Nephron (organoid): Measurements from ENCODE around the gene SPACA6.

Source experiments
- H3K27ac Mint-ChIP-seq, 3 experiments: 2 replicates each; pipeline ENCODE4 v1.8.0; 2020; ENCODE audit warnings: mixed read lengths in 3 of 3, mild to moderate bottlenecking in 2 of 3, moderate library complexity in 1 of 3
- H3K27me3 Mint-ChIP-seq: 2 replicates; pipeline ENCODE4 v1.8.0; 2021; ENCODE audit warnings: low read depth, mild to moderate bottlenecking, moderate library complexity, mixed read lengths
- H3K36me3 Mint-ChIP-seq: 2 replicates; pipeline ENCODE4 v1.8.0; 2020; ENCODE audit warnings: low read depth, mixed read lengths
- H3K4me1 Mint-ChIP-seq: 2 replicates; pipeline ENCODE4 v1.8.0; 2020; ENCODE audit warnings: mixed read lengths
- H3K4me3 Mint-ChIP-seq, 3 experiments: 2 replicates each; pipeline ENCODE4 v1.8.0; 2020; ENCODE audit warnings: mild to moderate bottlenecking in 3 of 3, mixed read lengths in 3 of 3, moderate library complexity in 2 of 3
- H3K9me3 Mint-ChIP-seq: 2 replicates; pipeline ENCODE4 v1.8.0; 2020; ENCODE audit warnings: mixed read lengths
- TF ChIP-seq, protein P1 (sequence below), 3 experiments: fragments of 200-600 bp; sonication (generic); IDR thresholded peaks; one replicate each; pipeline ENCODE4 v1.5.0; 2021; ENCODE audit warnings: antibody characterized with exemption in 3 of 3; ENCODE audit not compliant: unreplicated experiment in 3 of 3

SPACA6 gene

GRCh38 chr19:51706296-51706695 lies 13.2 kb downstream of the SPACA6 start:
- TF ChIP-seq, protein P1, sequence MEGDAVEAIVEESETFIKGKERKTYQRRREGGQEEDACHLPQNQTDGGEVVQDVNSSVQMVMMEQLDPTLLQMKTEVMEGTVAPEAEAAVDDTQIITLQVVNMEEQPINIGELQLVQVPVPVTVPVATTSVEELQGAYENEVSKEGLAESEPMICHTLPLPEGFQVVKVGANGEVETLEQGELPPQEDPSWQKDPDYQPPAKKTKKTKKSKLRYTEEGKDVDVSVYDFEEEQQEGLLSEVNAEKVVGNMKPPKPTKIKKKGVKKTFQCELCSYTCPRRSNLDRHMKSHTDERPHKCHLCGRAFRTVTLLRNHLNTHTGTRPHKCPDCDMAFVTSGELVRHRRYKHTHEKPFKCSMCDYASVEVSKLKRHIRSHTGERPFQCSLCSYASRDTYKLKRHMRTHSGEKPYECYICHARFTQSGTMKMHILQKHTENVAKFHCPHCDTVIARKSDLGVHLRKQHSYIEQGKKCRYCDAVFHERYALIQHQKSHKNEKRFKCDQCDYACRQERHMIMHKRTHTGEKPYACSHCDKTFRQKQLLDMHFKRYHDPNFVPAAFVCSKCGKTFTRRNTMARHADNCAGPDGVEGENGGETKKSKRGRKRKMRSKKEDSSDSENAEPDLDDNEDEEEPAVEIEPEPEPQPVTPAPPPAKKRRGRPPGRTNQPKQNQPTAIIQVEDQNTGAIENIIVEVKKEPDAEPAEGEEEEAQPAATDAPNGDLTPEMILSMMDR (IDR thresholded peaks at IDR 0.05; ENCODE audit: unreplicated experiment in 3 of 3), result no peak
- Mint-ChIP-seq H3K4me1 (peaks cover 37% of the 10 kb centered on the region), H3K27ac (peak overlapping the region; percentile 60 to 84 (median 71)), H3K27me3 (peaks cover 4% of the 10 kb centered on the region), H3K4me3 (peak overlapping the region; percentile 70 to 80 (median 71)), H3K9me3 (no peaks in the 10 kb centered on the region), H3K36me3 (peaks cover 48% of the 10 kb centered on the region)

DNA sequence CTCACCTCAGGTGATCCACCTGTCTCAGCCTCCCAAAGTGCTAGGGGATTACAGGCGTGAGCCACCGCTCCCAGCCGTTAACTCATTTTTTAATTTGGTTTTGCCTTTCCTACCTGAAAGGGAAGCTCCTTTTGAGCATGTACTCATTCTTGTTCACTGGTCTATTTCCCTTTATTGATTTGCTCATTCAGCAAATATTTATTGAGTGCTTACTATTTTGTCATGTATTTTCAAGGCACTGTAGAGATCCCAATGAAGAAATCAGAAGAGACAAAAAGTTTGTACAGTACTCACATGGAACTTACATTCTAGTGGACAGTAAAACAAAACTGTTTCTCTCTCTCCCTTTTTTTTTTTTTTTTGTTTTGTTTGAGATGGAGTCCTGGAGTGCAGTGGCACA lies 13.8 kb downstream of the SPACA6 start:
- TF ChIP-seq, protein P1 (IDR thresholded peaks at IDR 0.05; ENCODE audit: unreplicated experiment in 3 of 3), result no peak
- no peak overlapping the region for H3K4me3 Mint-ChIP-seq
- H3K4me1 Mint-ChIP-seq, result peaks cover 33% of the 10 kb centered on the region
- H3K27me3 Mint-ChIP-seq, result peaks cover 4% of the 10 kb centered on the region
- no peaks in the 10 kb centered on the region for H3K9me3 Mint-ChIP-seq
- H3K27ac Mint-ChIP-seq, result no peak overlapping the region
- peaks cover 42% of the 10 kb centered on the region for H3K36me3 Mint-ChIP-seq

DNA sequence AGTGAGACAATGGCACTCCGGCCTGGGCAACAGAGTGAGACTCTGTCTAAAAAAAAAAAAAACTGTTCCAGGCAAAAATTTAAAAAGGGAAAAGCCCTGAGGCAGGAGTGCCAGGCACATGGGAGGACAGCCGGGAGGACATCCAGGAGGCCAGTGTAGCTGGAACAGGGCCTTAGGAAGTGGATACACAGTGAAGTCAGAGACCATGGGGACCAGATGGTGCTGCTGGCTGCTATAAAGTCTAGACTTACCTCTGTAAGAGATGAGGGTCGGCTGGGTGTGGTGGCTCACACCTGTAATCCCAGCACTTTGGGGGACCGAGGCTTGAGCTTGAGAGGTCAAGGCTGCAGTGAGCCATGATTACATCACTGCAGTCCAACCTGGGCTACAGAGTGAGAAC lies 15.7 kb downstream of the SPACA6 start:
- Mint-ChIP-seq H3K4me1 (peaks cover 14% of the 10 kb centered on the region), H3K27ac (no peak overlapping the region), H3K36me3 (peaks cover 34% of the 10 kb centered on the region), H3K27me3 (peaks cover 7% of the 10 kb centered on the region), H3K4me3 (no peak overlapping the region), H3K9me3 (no peaks in the 10 kb centered on the region)
- TF ChIP-seq, protein P1 (IDR thresholded peaks at IDR 0.05; ENCODE audit: unreplicated experiment in 3 of 3), result no peak

DNA sequence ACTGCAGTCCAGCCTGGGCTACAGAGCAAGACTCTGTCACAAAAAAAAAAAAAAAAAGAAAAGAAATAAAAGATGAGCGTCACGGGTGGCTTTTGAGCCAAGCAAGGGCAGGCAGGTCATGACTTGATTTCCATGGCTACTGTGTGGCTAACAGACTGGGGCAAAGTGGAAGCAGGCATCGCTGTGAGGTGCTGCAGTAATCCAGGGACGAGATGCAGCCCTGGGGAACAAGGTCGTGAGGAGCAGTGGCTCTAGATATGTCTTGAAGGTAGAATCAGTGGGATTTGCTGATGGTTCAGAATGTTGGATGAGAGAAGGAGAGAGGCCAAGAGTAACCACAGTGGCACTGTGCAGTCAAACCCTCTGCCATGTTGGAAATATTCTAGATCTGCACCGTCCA lies 16.4 kb downstream of the SPACA6 start:
- TF ChIP-seq, protein P1 (IDR thresholded peaks at IDR 0.05; ENCODE audit: unreplicated experiment in 3 of 3), result no peak
- H3K36me3 Mint-ChIP-seq, result peaks cover 34% of the 10 kb centered on the region
- H3K27ac Mint-ChIP-seq, result no peak overlapping the region

DNA sequence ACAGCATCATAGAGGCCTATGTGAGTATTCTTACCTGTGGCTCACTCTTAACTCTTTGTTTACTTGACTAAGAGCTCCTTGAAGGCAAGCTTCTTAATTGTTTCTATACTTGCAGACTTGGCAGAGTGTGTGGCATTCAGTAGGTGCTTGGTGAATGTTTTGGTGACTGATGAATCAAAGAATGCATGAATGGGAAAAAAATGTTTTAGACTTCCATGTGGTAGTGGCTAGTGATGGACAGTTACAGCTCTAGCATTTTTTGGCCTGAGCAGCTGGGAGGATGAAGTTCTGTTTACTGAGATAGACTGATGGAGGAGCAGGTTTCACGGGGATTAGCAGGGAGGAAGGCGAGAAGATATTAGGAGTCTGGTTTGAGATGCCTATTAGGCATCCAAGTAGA lies 17.0 kb downstream of the SPACA6 start:
- peaks cover 30% of the 10 kb centered on the region for H3K36me3 Mint-ChIP-seq
- no peak overlapping the region for H3K27ac Mint-ChIP-seq
- H3K27me3 Mint-ChIP-seq, result peaks cover 10% of the 10 kb centered on the region
- TF ChIP-seq, protein P1 (IDR thresholded peaks at IDR 0.05; ENCODE audit: unreplicated experiment in 3 of 3), result no peak
- peaks cover under 1% of the 10 kb centered on the region for H3K9me3 Mint-ChIP-seq
- H3K4me1 Mint-ChIP-seq, result peaks cover 10% of the 10 kb centered on the region
- no peak overlapping the region for H3K4me3 Mint-ChIP-seq

More for the DNA sequence above, 16.4 kb downstream of the SPACA6 start:
- H3K4me3 Mint-ChIP-seq, result no peak overlapping the region
- peaks cover 7% of the 10 kb centered on the region for H3K27me3 Mint-ChIP-seq
- no peaks in the 10 kb centered on the region for H3K9me3 Mint-ChIP-seq
- H3K4me1 Mint-ChIP-seq, result peaks cover 13% of the 10 kb centered on the region

GRCh38 chr19:51711702-51712101 lies 18.6 kb downstream of the SPACA6 start:
- no peaks in the 10 kb centered on the region for H3K4me1 Mint-ChIP-seq
- H3K4me3 Mint-ChIP-seq, result no peak overlapping the region
- H3K27me3 Mint-ChIP-seq, result peaks cover 26% of the 10 kb centered on the region
- H3K27ac Mint-ChIP-seq, result no peak overlapping the region
- peaks cover 2% of the 10 kb centered on the region for H3K9me3 Mint-ChIP-seq
- peaks cover 16% of the 10 kb centered on the region for H3K36me3 Mint-ChIP-seq
- TF ChIP-seq, protein P1 (IDR thresholded peaks at IDR 0.05; ENCODE audit: unreplicated experiment in 3 of 3), result no peak
